Caco-2 (cell line): ENCODE results near the gene ANGPTL2. TPM values are rescaled to one million over a fixed set of nuclear protein-coding genes. Genes with fewer than 3 reads are reported as not detected.

Experiments
- BruUV-seq: library from RNA; stranded (reverse); fragments of 400-500 nt; replicated peaks from 2 replicates; lab custom pipeline; 2021; lab: Mats Ljungman, UMichigan
- CTCF ChIA-PET: fragments of 300-600 bp; sonication (Branson Sonifier 250); formaldehyde crosslinking; loops from one replicate; lab custom pipeline; 2022; ENCODE audit warnings: antibody characterized with exemption; lab: Charles Lee
- POLR2A ChIA-PET: fragments of 300-600 bp; sonication (Branson Sonifier 250); formaldehyde crosslinking; loops from one replicate; lab custom pipeline; 2022; ENCODE audit warnings: antibody characterized with exemption; lab: Charles Lee
- DNase-seq, 2 experiments: peaks; one replicate each; pipeline versions ENCODE4 v3.0.0 to v3.0.0-alpha.2; 2020 to 2022
- H3K27me3 ChIP-seq: replicated peaks from 2 replicates; pipeline ENCODE4 v1.6.0; 2011; ENCODE audit warnings: low read length; ENCODE audit not compliant: control insufficient read depth, insufficient read depth
- H3K36me3 ChIP-seq: 2 replicates; pipeline ENCODE4 v1.5.1; 2011; ENCODE audit warnings: low read length; ENCODE audit not compliant: control insufficient read depth, insufficient read depth
- H3K4me1 ChIP-seq: fragments of 250-450 bp; sonication (Bioruptor Pico); 2 replicates; pipeline ENCODE4 v1.5.1; 2020; ENCODE audit warnings: mild to moderate bottlenecking
- H3K4me3 ChIP-seq: 2 replicates; pipeline ENCODE4 v1.5.1; 2011; ENCODE audit warnings: low read depth, mild to moderate bottlenecking, control low read depth, low read length
- H3K9me3 ChIP-seq: fragments of 250-450 bp; sonication (Bioruptor Pico); 2 replicates; pipeline ENCODE4 v1.5.1; 2020; ENCODE audit warnings: mild to moderate bottlenecking, moderate library complexity
- H3K27ac Mint-ChIP-seq: one replicate; pipeline ENCODE4 v1.8.0; 2022; ENCODE audit warnings: mixed read lengths; ENCODE audit not compliant: unreplicated experiment
- H3K27me3 Mint-ChIP-seq: one replicate; pipeline ENCODE4 v1.8.0; 2022; ENCODE audit warnings: mixed read lengths; ENCODE audit not compliant: insufficient read depth, unreplicated experiment
- H3K36me3 Mint-ChIP-seq: one replicate; pipeline ENCODE4 v1.8.0; 2022; ENCODE audit warnings: mild to moderate bottlenecking, mixed read lengths; ENCODE audit not compliant: insufficient read depth, unreplicated experiment
- H3K4me1 Mint-ChIP-seq: one replicate; pipeline ENCODE4 v1.8.0; 2022; ENCODE audit warnings: low read depth, mixed read lengths; ENCODE audit not compliant: unreplicated experiment
- H3K4me3 Mint-ChIP-seq: one replicate; pipeline ENCODE4 v1.8.0; 2022; ENCODE audit warnings: mild to moderate bottlenecking, moderate library complexity, mixed read lengths; ENCODE audit not compliant: unreplicated experiment
- H3K9me3 Mint-ChIP-seq: one replicate; pipeline ENCODE4 v1.8.0; 2022; ENCODE audit warnings: mixed read lengths; ENCODE audit not compliant: unreplicated experiment
- CTCF ChIP-seq, 2 experiments: fragments of 200-600 bp in 1 of 2; IDR thresholded peaks; 1 replicate in 1 of 2; 2 replicates in 1 of 2; pipeline versions ENCODE4 v1.5.1 to v1.8.0; 2011 to 2022; ENCODE audit warnings: antibody characterized with exemption in 1 of 2, control low read depth in 1 of 2, inconsistent platforms in 1 of 2, low read depth in 1 of 2, low read length in 1 of 2, mild to moderate bottlenecking in 1 of 2, moderate library complexity in 1 of 2; ENCODE audit not compliant: insufficient read depth in 1 of 2, severe bottlenecking in 1 of 2, unreplicated experiment in 1 of 2
- intact Hi-C: fragments of 100-400 bp; cut with micrococcal nuclease; formaldehyde crosslinking; loops from one replicate; pipeline ENCODE4 v1.10.0; 2022; ENCODE audit not compliant: unreplicated experiment
- total RNA-seq: library from RNA; stranded (reverse); gene quantifications from 2 replicates; pipeline ENCODE4 v1.2.3, GENCODE V29; 2022

The ANGPTL2 gene
- total RNA-seq, 1 experiment from 2014 or later, result not detected

- Histone ChIP-seq H3K4me3 (no peak overlapping the region), H3K27me3 (no peaks in the 10 kb centered on the region), H3K36me3 (no peaks in the 10 kb centered on the region; the same call in 1 of the 2 replicates), H3K4me1 (peaks cover 25% of the 10 kb centered on the region), H3K9me3 (no peaks in the 10 kb centered on the region)
- TF ChIP-seq CTCF (IDR thresholded peaks at IDR 0.05; ENCODE audit: insufficient read depth in 1 of 2, low read depth in 1 of 2, low read length in 1 of 2, severe bottlenecking in 1 of 2, unreplicated experiment in 1 of 2), result no peak
- H3K27ac Mint-ChIP-seq, result no peak overlapping the region
- H3K4me3 Mint-ChIP-seq, result no peak overlapping the region
- ChIA-PET CTCF (no interaction called here), POLR2A (no interaction called here)
- peaks cover 18% of the 10 kb centered on the region for H3K36me3 Mint-ChIP-seq
- no peaks in the 10 kb centered on the region for H3K9me3 Mint-ChIP-seq
- no TSS peak for BruUV-seq
- intact Hi-C loops, result no loop called here
- no peaks in the 10 kb centered on the region for H3K27me3 Mint-ChIP-seq
- no peak for DNase-seq
- peaks cover 13% of the 10 kb centered on the region for H3K4me1 Mint-ChIP-seq
These were observed 34.6 kb downstream of the ANGPTL2 start for GRCh38 chr9:127087836-127088235.

- DNase-seq, result no peak
- no peak overlapping the region for H3K4me3 ChIP-seq
- ChIA-PET POLR2A (no interaction called here), CTCF (no interaction called here)
- no peaks in the 10 kb centered on the region for H3K27me3 ChIP-seq
- no peaks in the 10 kb centered on the region; the same call in 1 of the 2 replicates for H3K36me3 ChIP-seq
- no TSS peak for BruUV-seq
- peaks cover 26% of the 10 kb centered on the region for H3K4me1 ChIP-seq
- no peaks in the 10 kb centered on the region for H3K9me3 ChIP-seq
- H3K27me3 Mint-ChIP-seq, result no peaks in the 10 kb centered on the region
- no peaks in the 10 kb centered on the region for H3K9me3 Mint-ChIP-seq
- H3K36me3 Mint-ChIP-seq, result peaks cover 18% of the 10 kb centered on the region
- no peak overlapping the region for H3K27ac Mint-ChIP-seq
- intact Hi-C loops, result no loop called here
- TF ChIP-seq CTCF (IDR thresholded peaks at IDR 0.05; ENCODE audit: insufficient read depth in 1 of 2, low read depth in 1 of 2, low read length in 1 of 2, severe bottlenecking in 1 of 2, unreplicated experiment in 1 of 2), result no peak
- no peak overlapping the region for H3K4me3 Mint-ChIP-seq
- peaks cover 13% of the 10 kb centered on the region for H3K4me1 Mint-ChIP-seq
These were observed 35.0 kb downstream of the ANGPTL2 start for GRCh38 chr9:127087411-127087810.

GRCh38 chr9:127086771-127087170 lies 35.7 kb downstream of the ANGPTL2 start:
- DNase-seq, result no peak
- H3K4me1 Mint-ChIP-seq, result peaks cover 13% of the 10 kb centered on the region
- TF ChIP-seq CTCF (IDR thresholded peaks at IDR 0.05; ENCODE audit: insufficient read depth in 1 of 2, low read depth in 1 of 2, low read length in 1 of 2, severe bottlenecking in 1 of 2, unreplicated experiment in 1 of 2), result no peak
- H3K36me3 ChIP-seq, result no peaks in the 10 kb centered on the region; the same call in 1 of the 2 replicates
- peaks cover 26% of the 10 kb centered on the region for H3K4me1 ChIP-seq
- peaks cover 18% of the 10 kb centered on the region for H3K36me3 Mint-ChIP-seq
- intact Hi-C loops, result no loop called here
- no peak overlapping the region for H3K4me3 Mint-ChIP-seq
- no peaks in the 10 kb centered on the region for H3K27me3 ChIP-seq
- CTCF ChIA-PET, result no interaction called here
- BruUV-seq, result no TSS peak
- H3K27me3 Mint-ChIP-seq, result no peaks in the 10 kb centered on the region
- no peak overlapping the region for H3K4me3 ChIP-seq
- no peaks in the 10 kb centered on the region for H3K9me3 Mint-ChIP-seq
- H3K27ac Mint-ChIP-seq, result no peak overlapping the region
- no peaks in the 10 kb centered on the region for H3K9me3 ChIP-seq
- POLR2A ChIA-PET, result no interaction called here
